IPS-15b (cell line): Measurements from ENCODE around the gene SLC12A8.

Experiments
- H3K27me3 ChIP-seq: one replicate; pipeline ENCODE4 v1.6.1; 2013; ENCODE audit warnings: low read length; ENCODE audit not compliant: control insufficient read depth, insufficient read depth
- H3K36me3 ChIP-seq: one replicate; pipeline ENCODE4 v1.6.1; 2013; ENCODE audit warnings: low read length; ENCODE audit not compliant: control insufficient read depth, insufficient read depth
- H3K4me1 ChIP-seq: one replicate; pipeline ENCODE4 v1.6.1; 2013; ENCODE audit warnings: mild to moderate bottlenecking, low read length; ENCODE audit not compliant: control insufficient read depth, insufficient read depth
- H3K4me3 ChIP-seq: one replicate; pipeline ENCODE4 v1.5.1; 2013; ENCODE audit warnings: low read depth, low read length
- H3K9ac ChIP-seq: one replicate; pipeline ENCODE4 v1.6.1; 2013; ENCODE audit warnings: low read depth, mild to moderate bottlenecking, low read length
- H3K9me3 ChIP-seq: one replicate; pipeline ENCODE4 v1.6.1; 2013; ENCODE audit warnings: mild to moderate bottlenecking, low read length; ENCODE audit not compliant: control insufficient read depth, insufficient read depth

The SLC12A8 gene

DNA sequence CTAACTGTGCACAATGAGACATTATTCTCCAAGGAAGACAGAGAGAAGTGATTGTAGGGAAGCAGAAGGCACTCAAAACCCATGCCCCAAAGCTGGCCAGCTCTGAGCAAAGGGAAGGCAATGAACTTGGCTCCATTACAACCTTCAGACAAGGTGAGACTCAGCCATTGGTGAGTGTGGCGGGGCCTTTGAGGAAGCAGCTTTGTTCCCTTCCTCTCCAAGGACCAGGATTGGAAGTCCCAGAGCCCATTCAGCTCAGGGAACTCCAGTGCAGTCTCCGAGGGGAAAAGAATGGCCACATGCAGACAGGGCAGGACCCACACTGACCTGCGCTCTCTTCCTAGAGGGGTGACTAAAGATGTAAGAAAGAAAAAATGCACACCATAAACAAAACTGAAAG, 179.9 kb downstream of the SLC12A8 start:
- Histone ChIP-seq H3K4me1 (no peaks in the 10 kb centered on the region), H3K9me3 (no peaks in the 10 kb centered on the region), H3K9ac (no peak overlapping the region)

More for the DNA sequence above, 179.9 kb downstream of the SLC12A8 start:
- Histone ChIP-seq H3K36me3 (peaks cover 4% of the 10 kb centered on the region), H3K27me3 (no peaks in the 10 kb centered on the region), H3K4me3 (no peak overlapping the region)
